Peyer's patch (tissue), 4 donors: Measurements from ENCODE around the gene QPRT. TPM values are rescaled to one million over a fixed set of nuclear protein-coding genes. Genes with fewer than 3 reads are reported as not detected.
A peak's percentile ranks its signal among the peaks of the same experiment; 100 is the strongest.
"Not testable (repeated sequence)": the region's sequence is repeated elsewhere in the genome, so short reads cannot be mapped to it uniquely, and the experiment has no call there.

ENCODE experiments used
- DNase-seq, 3 donors: peaks; one replicate each; pipeline ENCODE4 v3.0.0-alpha.2; 2017 to 2019
- H3K27ac ChIP-seq, 4 donors: fragments of 200-600 bp; sonication (generic); one replicate each; pipeline ENCODE4 v1.5.1; 2016 to 2019
- H3K27me3 ChIP-seq, 2 donors: fragments of 200-600 bp; sonication (generic); one replicate each; pipeline ENCODE4 v1.5.1; 2019
- H3K36me3 ChIP-seq, 3 donors: fragments of 200-600 bp; sonication (generic); one replicate each; pipeline ENCODE4 v1.5.1; 2016 to 2019
- H3K4me1 ChIP-seq, 4 donors: fragments of 200-600 bp; sonication (generic); one replicate each; pipeline ENCODE4 v1.5.1; 2016 to 2019
- H3K4me3 ChIP-seq, 4 donors: fragments of 200-600 bp; sonication (generic); 1 replicate in 3 of 4; 2 replicates in 1 of 4; pipeline ENCODE4 v1.5.1; 2016 to 2019; ENCODE audit warnings: mild to moderate bottlenecking in 1 of 4
- H3K9me3 ChIP-seq, 4 donors: fragments of 200-600 bp; sonication (generic); one replicate each; pipeline ENCODE4 v1.5.1; 2016 to 2019; ENCODE audit warnings: mild to moderate bottlenecking in 1 of 4
- POLR2A ChIP-seq, 2 donors: fragments of 450-650 bp; IDR thresholded peaks; one replicate each; pipeline ENCODE4 v1.5.1; 2017; ENCODE audit warnings: antibody characterized with exemption in 2 of 2, mild to moderate bottlenecking in 2 of 2, moderate library complexity in 2 of 2
- total RNA-seq, 4 donors: library from RNA; depleted of rRNA; stranded (reverse); fragments of >200 nt; gene quantifications; one replicate each; pipeline ENCODE4 v1.1.0, GENCODE V29; 2016
- TF ChIP-seq, protein P1 (sequence below), 6 experiments: fragments of 450-650 bp in 4 of 6; fragments of 200-600 bp in 2 of 6; sonication (generic) in 1 of 6; IDR thresholded peaks; one replicate each; pipeline ENCODE4 v1.5.1; 2017 to 2019; ENCODE audit warnings: antibody characterized with exemption in 6 of 6, mild to moderate bottlenecking in 3 of 6, moderate library complexity in 1 of 6

QPRT gene
- total RNA-seq, 4 donors from 2014 or later = 40.4 to 96.3 (median 47.4) TPM

DNA sequence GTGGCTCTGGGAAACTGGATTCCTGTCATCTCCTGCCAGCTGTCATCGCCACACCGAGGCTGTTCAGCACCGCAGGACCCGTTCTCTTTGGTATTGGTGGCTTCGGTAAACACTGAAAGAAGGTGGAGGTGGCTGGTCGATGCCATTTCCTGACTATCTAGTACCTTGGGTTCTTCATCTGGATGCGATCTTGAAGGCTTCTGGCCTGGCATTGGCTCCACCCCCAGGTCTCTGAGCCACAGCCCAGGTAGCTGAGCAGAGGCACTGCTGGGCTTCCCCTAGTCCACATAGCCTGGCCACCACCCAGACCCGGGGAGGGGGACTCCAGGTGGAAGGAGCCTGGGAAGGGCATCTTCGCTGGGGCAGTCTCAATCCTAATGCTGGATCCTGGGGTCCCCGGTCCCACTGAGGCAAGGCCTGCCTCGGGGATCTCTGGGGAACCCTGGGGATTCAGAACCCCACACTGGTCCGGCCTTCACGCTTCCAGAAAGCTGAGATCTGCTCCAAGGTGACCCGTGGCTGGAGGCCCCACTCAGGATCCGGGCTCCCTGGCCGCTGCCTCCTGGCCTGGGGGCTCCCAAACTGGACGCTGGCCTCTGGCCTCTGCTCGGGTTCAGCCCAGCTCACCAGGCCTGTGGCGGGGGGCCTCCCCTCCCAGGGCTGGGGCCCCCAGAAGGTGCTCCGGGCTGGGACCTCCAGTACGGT, 65.0 kb downstream of the QPRT start:
- peak in 1 of 3 donors; percentile 31 for DNase-seq
- Histone ChIP-seq H3K4me3 (peak overlapping the region in 2 of 4 donors; percentile 55 to 66), H3K27me3 (no peaks in the 10 kb centered on the region), H3K36me3 (no peaks in the 10 kb centered on the region), H3K9me3 (no peaks in the 10 kb centered on the region), H3K4me1 (peaks cover 0 to 37% (median 21%) of the 10 kb centered on the region in 4 donors), H3K27ac (peak overlapping the region; percentile 2 to 92 (median 44))
- TF ChIP-seq, protein P1, sequence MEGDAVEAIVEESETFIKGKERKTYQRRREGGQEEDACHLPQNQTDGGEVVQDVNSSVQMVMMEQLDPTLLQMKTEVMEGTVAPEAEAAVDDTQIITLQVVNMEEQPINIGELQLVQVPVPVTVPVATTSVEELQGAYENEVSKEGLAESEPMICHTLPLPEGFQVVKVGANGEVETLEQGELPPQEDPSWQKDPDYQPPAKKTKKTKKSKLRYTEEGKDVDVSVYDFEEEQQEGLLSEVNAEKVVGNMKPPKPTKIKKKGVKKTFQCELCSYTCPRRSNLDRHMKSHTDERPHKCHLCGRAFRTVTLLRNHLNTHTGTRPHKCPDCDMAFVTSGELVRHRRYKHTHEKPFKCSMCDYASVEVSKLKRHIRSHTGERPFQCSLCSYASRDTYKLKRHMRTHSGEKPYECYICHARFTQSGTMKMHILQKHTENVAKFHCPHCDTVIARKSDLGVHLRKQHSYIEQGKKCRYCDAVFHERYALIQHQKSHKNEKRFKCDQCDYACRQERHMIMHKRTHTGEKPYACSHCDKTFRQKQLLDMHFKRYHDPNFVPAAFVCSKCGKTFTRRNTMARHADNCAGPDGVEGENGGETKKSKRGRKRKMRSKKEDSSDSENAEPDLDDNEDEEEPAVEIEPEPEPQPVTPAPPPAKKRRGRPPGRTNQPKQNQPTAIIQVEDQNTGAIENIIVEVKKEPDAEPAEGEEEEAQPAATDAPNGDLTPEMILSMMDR (IDR thresholded peaks at IDR 0.05) = no peak
- no peak for TF ChIP-seq POLR2A (IDR thresholded peaks at IDR 0.05)

DNA sequence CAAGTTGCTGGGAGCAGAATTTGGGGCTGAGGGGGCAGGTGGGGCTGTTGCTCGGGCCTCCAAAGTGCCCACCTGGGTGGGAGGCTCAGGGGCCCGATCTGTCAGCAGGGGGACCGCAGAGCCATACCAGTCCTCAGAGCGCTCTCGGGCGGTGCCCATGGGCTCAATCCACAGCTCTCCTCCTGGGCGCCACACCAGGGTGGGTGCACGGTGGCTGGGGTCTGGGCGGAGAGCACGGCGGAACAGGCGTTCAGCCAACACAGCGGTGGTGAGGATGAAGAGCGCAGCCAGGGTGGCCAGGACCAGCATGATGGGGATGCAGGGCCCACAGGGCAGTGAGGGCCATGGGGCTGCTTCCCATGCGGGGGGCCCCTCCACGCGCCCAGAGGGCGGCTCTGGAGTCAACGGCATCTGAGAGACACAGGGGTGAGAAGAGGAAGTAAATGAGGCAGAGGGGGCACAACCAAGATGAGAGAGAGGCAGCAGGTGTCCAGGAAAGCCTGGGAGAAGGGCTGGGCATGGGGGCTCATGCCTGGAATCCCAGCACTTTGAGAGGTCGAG, 65.6 kb downstream of the QPRT start:
- peaks cover 0 to 32% (median 17%) of the 10 kb centered on the region in 4 donors for H3K4me1 ChIP-seq
- H3K27me3 ChIP-seq = no peaks in the 10 kb centered on the region
- peak overlapping the region; percentile 8 to 92 (median 79) for H3K27ac ChIP-seq
- H3K36me3 ChIP-seq = no peaks in the 10 kb centered on the region
- H3K4me3 ChIP-seq = peak overlapping the region; percentile 47 to 66 (median 54)
- no peaks in the 10 kb centered on the region for H3K9me3 ChIP-seq
- DNase-seq = peak in 1 of 3 donors; percentile 40
- no peak for TF ChIP-seq POLR2A (IDR thresholded peaks at IDR 0.05)
- TF ChIP-seq, protein P1 (IDR thresholded peaks at IDR 0.05) = no peak

DNA sequence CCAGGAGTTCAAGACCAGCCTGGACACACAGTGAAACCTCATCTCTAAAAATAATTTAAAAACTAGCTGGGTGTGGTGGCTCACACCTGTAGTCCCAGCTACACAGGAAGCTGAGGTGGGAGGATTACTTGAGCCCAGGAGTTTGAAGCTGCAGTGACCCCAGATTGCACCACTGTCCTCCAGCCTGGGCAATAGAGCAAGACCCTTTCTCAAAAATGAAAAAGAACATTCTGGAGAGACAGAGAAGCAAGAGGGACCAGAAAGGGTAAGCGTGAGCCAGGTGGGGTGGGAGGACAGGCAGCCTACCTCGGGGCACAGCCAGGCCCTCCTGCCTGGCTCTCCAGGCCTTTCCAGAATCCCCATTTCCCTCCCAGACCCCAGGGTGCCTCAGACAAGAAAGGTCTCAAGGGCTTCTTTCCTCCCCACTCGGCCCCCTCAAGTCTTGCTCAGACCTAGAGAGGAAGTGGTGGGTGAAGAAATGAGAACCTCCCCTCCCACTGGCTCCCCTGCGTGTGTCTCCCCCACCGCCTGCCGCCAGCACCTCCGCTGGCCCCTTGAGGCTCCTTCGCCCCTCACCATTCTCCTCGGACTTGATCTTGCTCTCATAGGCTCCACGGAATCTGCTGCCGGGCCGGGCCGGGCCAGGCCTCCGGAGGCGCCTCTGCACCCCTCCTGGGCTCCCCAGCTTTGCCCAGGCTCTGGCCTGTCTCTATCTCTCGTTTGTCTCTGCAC, 66.3 kb downstream of the QPRT start:
- peak in 2 of 3 donors; percentile 63 to 67 for DNase-seq

DNA sequence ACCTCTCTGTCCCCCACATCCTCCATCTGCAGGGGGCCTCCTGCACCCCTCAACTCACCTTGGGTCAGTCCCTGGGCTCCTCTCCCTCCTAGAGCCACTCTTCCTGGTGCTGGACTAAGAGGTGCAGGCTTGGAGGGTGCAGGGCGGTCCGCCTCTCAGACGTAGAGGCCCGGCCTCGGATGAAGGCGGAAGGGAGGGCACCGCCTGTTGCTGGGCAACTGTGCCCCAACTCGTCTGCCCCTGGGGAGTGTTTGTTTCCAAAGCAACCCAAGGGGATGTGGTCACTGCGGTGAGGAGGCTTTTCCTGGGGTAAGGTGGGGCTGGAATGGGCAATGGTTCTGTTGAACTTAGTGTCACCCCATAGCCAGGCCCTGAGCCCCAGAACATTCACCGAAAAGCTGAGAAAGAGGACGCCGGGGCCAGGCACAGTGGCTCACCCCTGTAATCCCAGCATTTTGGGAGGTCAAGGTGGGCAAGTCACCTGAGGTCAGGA, 66.9 kb downstream of the QPRT start, which contains the start of gene C16orf54:
Gene C16orf54, minus strand, starts transcription at position 138 of the 493 bp plus-strand sequence. CDS start 1,039 bp downstream, outside the sequence.
- Histone ChIP-seq H3K27ac (peak within 1 kb of the TSS; percentile 78 to 92 (median 80)), H3K27me3 (no peaks in the 10 kb centered on the region), H3K4me3 (peak within 1 kb of the TSS; percentile 47 to 66 (median 54)), H3K4me1 (peaks cover 0 to 23% (median 17%) of the 10 kb centered on the region in 4 donors), H3K36me3 (no peaks in the 10 kb centered on the region), H3K9me3 (no peaks in the 10 kb centered on the region)
- TF ChIP-seq, protein P1 (IDR thresholded peaks at IDR 0.05) = no peak
- TF ChIP-seq POLR2A (IDR thresholded peaks at IDR 0.05) = no peak
- peak; percentile 69 to 96 (median 95) for DNase-seq

More for the DNA sequence above, 66.3 kb downstream of the QPRT start:
- Histone ChIP-seq H3K9me3 (no peaks in the 10 kb centered on the region), H3K4me3 (peak overlapping the region; percentile 47 to 66 (median 54)), H3K27me3 (no peaks in the 10 kb centered on the region), H3K4me1 (peaks cover 0 to 26% (median 17%) of the 10 kb centered on the region in 4 donors), H3K36me3 (no peaks in the 10 kb centered on the region), H3K27ac (peak overlapping the region; percentile 78 to 92 (median 80))
- TF ChIP-seq POLR2A (IDR thresholded peaks at IDR 0.05) = no peak
- TF ChIP-seq, protein P1 (IDR thresholded peaks at IDR 0.05) = no peak

DNA sequence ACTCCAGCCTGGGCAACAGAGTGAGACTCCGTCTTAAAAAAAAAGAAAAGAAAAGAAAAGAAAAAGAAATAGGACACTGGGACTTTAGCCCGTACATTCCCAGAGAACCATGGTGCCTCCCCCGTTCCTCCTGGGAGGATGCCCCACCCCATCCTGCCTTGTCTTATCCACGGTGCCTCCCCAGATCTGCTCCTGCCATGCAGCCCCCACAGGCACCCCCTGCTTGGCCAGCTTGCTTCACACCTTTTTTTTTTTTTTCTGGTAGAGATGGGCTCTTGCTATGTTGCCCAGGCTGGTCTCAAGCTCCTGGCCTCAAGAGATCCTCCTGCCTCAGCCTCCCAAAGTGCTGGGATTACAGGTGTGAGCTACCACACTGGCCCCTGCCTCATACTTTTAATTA, 67.5 kb downstream of the QPRT start:
- H3K36me3 ChIP-seq, H3K27me3 ChIP-seq, DNase-seq, H3K9me3 ChIP-seq: not testable (repeated sequence)
- peaks cover 0 to 20% (median 17%) of the 10 kb centered on the region in 4 donors for H3K4me1 ChIP-seq
- H3K27ac ChIP-seq = peak overlapping the region; percentile 49 to 92 (median 66)
- H3K4me3 ChIP-seq = peak overlapping the region in 1 of 4 donors; percentile 66

Other genes with a start within 250 kb of the QPRT start
- gene BOLA2, start 224.8 kb upstream of the QPRT start, total RNA-seq = 10 to 100 TPM; 14.0 to 35.4 (median 24.0) TPM
- 10 to 100 TPM; 23.1 to 95.5 (median 36.5) TPM for gene SLX1B, start 224.6 kb upstream of the QPRT start, total RNA-seq
- gene SULT1A4, start 219.3 kb upstream of the QPRT start, total RNA-seq = 100 to 1,000 TPM in 3 of 4 donors, 10 to 100 TPM in 1; 68.5 to 158 (median 121) TPM
- gene NPIPB12, start 172.8 kb upstream of the QPRT start, total RNA-seq = 100 to 1,000 TPM in 3 of 4 donors, 10 to 100 TPM in 1; 97.7 to 307 (median 168) TPM
- gene SPN, start 15.9 kb upstream of the QPRT start, total RNA-seq = 10 to 100 TPM in 1 of 4 donors, 1 to 10 TPM in 3; 2.5 to 14.0 (median 2.8) TPM
- gene C16orf54, start 66.8 kb downstream of the QPRT start, total RNA-seq = 1 to 10 TPM; 2.2 to 9.9 (median 3.6) TPM
- 100 to 1,000 TPM in 3 of 4 donors, 1 to 10 TPM in 1; 9.9 to 585 (median 158) TPM for gene ZG16, start 99.1 kb downstream of the QPRT start, total RNA-seq
- 100 to 1,000 TPM in 2 of 4 donors, 10 to 100 TPM in 2; 31.9 to 157 (median 72.8) TPM for gene KIF22, start 111.6 kb downstream of the QPRT start, total RNA-seq
- 100 to 1,000 TPM; 124 to 208 (median 135) TPM for gene MAZ, start 127.3 kb downstream of the QPRT start, total RNA-seq
- 1 to 10 TPM in 2 of 4 donors, under 1 TPM in 1, not detected in 1; 0.95 to 3.3 (median 2.5) TPM for gene PRRT2, start 133.0 kb downstream of the QPRT start, total RNA-seq
- gene PAGR1, start 137.0 kb downstream of the QPRT start, total RNA-seq = 10 to 100 TPM; 39.5 to 50.3 (median 48.3) TPM
- 100 to 1,000 TPM; 222 to 709 (median 645) TPM for gene MVP, start 141.3 kb downstream of the QPRT start, total RNA-seq
- gene CDIPT, start 184.0 kb downstream of the QPRT start, total RNA-seq = 100 to 1,000 TPM in 1 of 4 donors, 10 to 100 TPM in 3; 39.6 to 122 (median 91.2) TPM
- 10 to 100 TPM in 2 of 4 donors, 1 to 10 TPM in 2; 1.7 to 14.2 (median 10.6) TPM for gene SEZ6L2, start 220.4 kb downstream of the QPRT start, total RNA-seq
- gene ASPHD1, start 221.3 kb downstream of the QPRT start, total RNA-seq = under 1 TPM in 1 of 4 donors, not detected in 3; 0.53 TPM
- 10 to 100 TPM; 38.8 to 98.1 (median 48.7) TPM for gene KCTD13, start 247.0 kb downstream of the QPRT start, total RNA-seq